HG03095 (cell line): ENCODE results near the gene ATXN10.

Experiments
- ATAC-seq: cut with Tn5 transposase; IDR thresholded peaks from one replicate; pipeline ENCODE4 v1.9.1; 2021; ENCODE audit warnings: moderate library complexity; ENCODE audit not compliant: unreplicated experiment

ATXN10 gene

GRCh38 chr22:45845076-45845487, 173.4 kb downstream of the ATXN10 start:
- no peak for ATAC-seq

- ATAC-seq, result no peak
These were observed 175.3 kb downstream of the ATXN10 start for GRCh38 chr22:45846952-45847351.

- no peak for ATAC-seq
These were observed 177.3 kb downstream of the ATXN10 start for GRCh38 chr22:45848904-45849303.

GRCh38 chr22:45852826-45853225, 181.2 kb downstream of the ATXN10 start:
- no peak for ATAC-seq

- no peak for ATAC-seq
These were observed 184.3 kb downstream of the ATXN10 start for GRCh38 chr22:45855961-45856360.

GRCh38 chr22:45857519-45857918, 185.9 kb downstream of the ATXN10 start:
- ATAC-seq, result no peak

GRCh38 chr22:45859231-45860161, 187.9 kb downstream of the ATXN10 start:
- no peak for ATAC-seq

- no peak for ATAC-seq
These were observed 188.6 kb downstream of the ATXN10 start for GRCh38 chr22:45860201-45860600.

GRCh38 chr22:45861259-45861658, 189.6 kb downstream of the ATXN10 start:
- ATAC-seq, result no peak

GRCh38 chr22:45863981-45864751, 192.5 kb downstream of the ATXN10 start:
- no peak for ATAC-seq

- ATAC-seq, result no peak
These were observed 193.4 kb downstream of the ATXN10 start for GRCh38 chr22:45864959-45865476.

- no peak for ATAC-seq
These were observed 194.0 kb downstream of the ATXN10 start for GRCh38 chr22:45865561-45866125.

- no peak for ATAC-seq
These were observed 194.6 kb downstream of the ATXN10 start for GRCh38 chr22:45866126-45866645.

GRCh38 chr22:45866646-45867117, 195.0 kb downstream of the ATXN10 start:
- ATAC-seq, result no peak

- ATAC-seq, result no peak
These were observed 195.7 kb downstream of the ATXN10 start for GRCh38 chr22:45867118-45867905.

- ATAC-seq, result no peak
These were observed 196.4 kb downstream of the ATXN10 start for GRCh38 chr22:45867906-45868555.

- ATAC-seq, result no peak
These were observed 197.1 kb downstream of the ATXN10 start for GRCh38 chr22:45868571-45869339.

- no peak for ATAC-seq
These were observed 197.8 kb downstream of the ATXN10 start for GRCh38 chr22:45869340-45869847.

- no peak for ATAC-seq
These were observed 198.4 kb downstream of the ATXN10 start for GRCh38 chr22:45870011-45870410.
